Prostate gland (tissue), 2 donors: ENCODE data around the gene ABHD16B. TPM values are rescaled to one million over a fixed set of nuclear protein-coding genes. Genes with fewer than 3 reads are reported as not detected.
A peak's percentile ranks its signal among the peaks of the same experiment; 100 is the strongest.

Experiments used
- DNase-seq: peaks from one replicate; pipeline ENCODE4 v3.0.0-alpha.2; 2019; ENCODE audit warnings: low spot score
- H3K27ac ChIP-seq, 2 donors: fragments of 200-600 bp; sonication (generic); 2 replicates each; pipeline ENCODE4 v1.5.1; 2017 to 2019
- H3K27me3 ChIP-seq: fragments of 200-600 bp; sonication (generic); replicated peaks from 2 replicates; pipeline ENCODE4 v1.5.1; 2019; ENCODE audit not compliant: insufficient read depth
- H3K36me3 ChIP-seq, 2 donors: fragments of 200-600 bp; sonication (generic); 1 replicate in 1 of 2; 2 replicates in 1 of 2; pipeline versions ENCODE4 v1.5.1 to v1.8.1; 2017 to 2019
- H3K4me1 ChIP-seq: fragments of 200-600 bp; sonication (generic); replicated peaks from 2 replicates; pipeline ENCODE4 v1.5.1; 2019
- H3K4me3 ChIP-seq, 2 donors: fragments of 200-600 bp; sonication (generic); 2 replicates each; pipeline ENCODE4 v1.5.1; 2017 to 2019
- H3K9me3 ChIP-seq: fragments of 200-600 bp; sonication (generic); 2 replicates; pipeline ENCODE4 v1.5.1; 2017
- CTCF ChIP-seq, 4 experiments: fragments of 200-600 bp in 2 of 4; fragments of 450-650 bp in 2 of 4; sonication (generic) in 2 of 4; IDR thresholded peaks; 1 replicate in 3 of 4; 2 replicates in 1 of 4; pipeline ENCODE4 v1.5.1; 2016 to 2019; ENCODE audit warnings: antibody characterized with exemption in 4 of 4, mild to moderate bottlenecking in 2 of 4, moderate library complexity in 2 of 4
- POLR2A ChIP-seq: fragments of 450-650 bp; IDR thresholded peaks from one replicate; pipeline ENCODE4 v1.6.1; 2016; ENCODE audit warnings: antibody characterized with exemption, mild to moderate bottlenecking
- POLR2AphosphoS5 ChIP-seq: sonication (generic); formaldehyde crosslinking; IDR thresholded peaks from one replicate; pipeline ENCODE4 v1.6.1; 2017; ENCODE audit warnings: antibody characterized with exemption
- WGBS: methylation state at CpG from one replicate; pipeline ENCODE4 v1.1.5; 2018; 5-methylcytosine and 5-hydroxymethylcytosine counted together
- intact Hi-C: fragments of 100-400 bp; cut with DNase I; formaldehyde crosslinking; loops from one replicate; pipeline ENCODE4 v1.14.2; 2022
- total RNA-seq, 2 donors: library from RNA; depleted of rRNA; stranded (reverse); fragments of >200 nt; gene quantifications; one replicate each; pipeline ENCODE4 v1.1.0, GENCODE V29; 2016

ABHD16B gene
- total RNA-seq, 2 donors from 2014 or later: 1.6 TPM; not detected in 1

GRCh38 chr20:63861981-63862901 lies 943 bp downstream of the ABHD16B start:
- H3K27me3 ChIP-seq: no peaks in the 10 kb centered on the region
- TF ChIP-seq POLR2AphosphoS5: no peak
- no peak for TF ChIP-seq CTCF (IDR thresholded peaks at IDR 0.05)
- TF ChIP-seq POLR2A: no peak
- H3K27ac ChIP-seq: no peak overlapping the region
- no peaks in the 10 kb centered on the region for H3K9me3 ChIP-seq
- no peak overlapping the region for H3K4me3 ChIP-seq
- H3K36me3 ChIP-seq: no peaks in the 10 kb centered on the region
- DNase-seq: no peak
- H3K4me1 ChIP-seq: peaks cover 5% of the 10 kb centered on the region
- intact Hi-C loops: loop anchor here (5.0 to 10.0 kb wide), 3 partner anchors 35 to 327 kb away; partner anchors contain the start of gene PTK6
- 96% methylated on average over 81 of the region's 95 CpGs for WGBS

GRCh38 chr20:63863021-63863797 lies 1.9 kb downstream of the ABHD16B start:
- Histone ChIP-seq H3K36me3 (no peaks in the 10 kb centered on the region), H3K4me1 (peaks cover 5% of the 10 kb centered on the region), H3K27ac (peak overlapping the region; percentile 93), H3K9me3 (no peaks in the 10 kb centered on the region), H3K4me3 (peak overlapping the region; percentile 52 to 87), H3K27me3 (no peaks in the 10 kb centered on the region)
- no peak for DNase-seq
- intact Hi-C loops: loop anchor here (5.0 to 10.0 kb wide), 3 partner anchors 36 to 328 kb away; partner anchors contain the start of gene PTK6
- TF ChIP-seq CTCF (IDR thresholded peaks at IDR 0.05): no peak
- TF ChIP-seq POLR2A: no peak
- TF ChIP-seq POLR2AphosphoS5: no peak
- WGBS: 74% methylated on average over 18 of the region's 18 CpGs

- Histone ChIP-seq H3K27ac (peak overlapping the region; percentile 93), H3K4me1 (peaks cover 5% of the 10 kb centered on the region), H3K27me3 (no peaks in the 10 kb centered on the region), H3K36me3 (no peaks in the 10 kb centered on the region), H3K9me3 (no peaks in the 10 kb centered on the region), H3K4me3 (peak overlapping the region; percentile 52 to 87)
- DNase-seq: peak; percentile 68
- 4% methylated on average over 38 of the region's 38 CpGs for WGBS
- TF ChIP-seq CTCF (IDR thresholded peaks at IDR 0.05) (peak; percentile 32 to 85 (median 66)), POLR2AphosphoS5 (peak; percentile 63), POLR2A (peak; percentile 47)
- intact Hi-C loops: loop anchor here (5.0 to 10.0 kb wide), 3 partner anchors 37 to 329 kb away; partner anchors contain the start of gene PTK6
Observed at GRCh38 chr20:63863798-63864544, 2.7 kb downstream of the ABHD16B start.

- no peaks in the 10 kb centered on the region for H3K9me3 ChIP-seq
- TF ChIP-seq POLR2AphosphoS5 (no peak), CTCF (IDR thresholded peaks at IDR 0.05) (peak in 1 of 4 experiments; percentile 7), POLR2A (no peak)
- WGBS: under 1% methylated on average over 25 of the region's 25 CpGs
- peak overlapping the region; percentile 52 to 87 for H3K4me3 ChIP-seq
- no peaks in the 10 kb centered on the region for H3K27me3 ChIP-seq
- peaks cover 5% of the 10 kb centered on the region for H3K4me1 ChIP-seq
- DNase-seq: no peak
- peaks cover 0 to 5% of the 10 kb centered on the region in 2 donors for H3K36me3 ChIP-seq
- peak overlapping the region; percentile 93 for H3K27ac ChIP-seq
- intact Hi-C loops: loop anchor here (5.0 to 10.0 kb wide), 3 partner anchors 37 to 330 kb away; partner anchors contain the start of gene PTK6
Observed at GRCh38 chr20:63864545-63864977, 3.3 kb downstream of the ABHD16B start.
